Tibial artery (tissue), 4 donors: Measurements from ENCODE around the gene PCBP3.

Experiments
- DNase-seq, 2 donors: peaks; one replicate each; pipeline ENCODE4 v3.0.0-alpha.2; 2019
- H3K27ac ChIP-seq, 2 donors: fragments of 200-600 bp; sonication (generic) in 1 of 2; 1 replicate in 1 of 2; 2 replicates in 1 of 2; pipeline ENCODE4 v1.5.1; 2018 to 2019; ENCODE audit warnings: mild to moderate bottlenecking in 1 of 2
- H3K27me3 ChIP-seq, 2 donors: fragments of 200-600 bp; sonication (generic) in 1 of 2; one replicate each; pipeline versions ENCODE4 v1.5.1 to v1.6.0; 2016 to 2019
- H3K36me3 ChIP-seq, 3 donors: fragments of 200-600 bp; sonication (generic) in 2 of 3; one replicate each; pipeline ENCODE4 v1.5.1; 2016 to 2019; ENCODE audit warnings: mild to moderate bottlenecking in 2 of 3
- H3K4me1 ChIP-seq, 4 donors: fragments of 200-600 bp; sonication (generic) in 2 of 4; 1 replicate in 3 of 4; 2 replicates in 1 of 4; pipeline ENCODE4 v1.5.1; 2016 to 2019
- H3K4me3 ChIP-seq, 2 donors: fragments of 200-600 bp; sonication (generic) in 1 of 2; 1 replicate in 1 of 2; 2 replicates in 1 of 2; pipeline ENCODE4 v1.5.1; 2018 to 2019; ENCODE audit warnings: mild to moderate bottlenecking in 2 of 2
- H3K9me3 ChIP-seq, 3 donors: fragments of 200-600 bp; sonication (generic) in 1 of 3; one replicate each; pipeline ENCODE4 v1.5.1; 2016 to 2019
- CTCF ChIP-seq, 2 experiments: fragments of 200-600 bp in 1 of 2; fragments of 450-650 bp in 1 of 2; IDR thresholded peaks; one replicate each; pipeline ENCODE4 v1.5.1; 2017 to 2019; ENCODE audit warnings: antibody characterized with exemption in 2 of 2, mild to moderate bottlenecking in 1 of 2, moderate library complexity in 1 of 2
- intact Hi-C: fragments of 100-400 bp; cut with DNase I; formaldehyde crosslinking; loops from one replicate; pipeline ENCODE4 v1.15.0; 2023; ENCODE audit warnings: low total_unique reads

PCBP3 gene

DNA sequence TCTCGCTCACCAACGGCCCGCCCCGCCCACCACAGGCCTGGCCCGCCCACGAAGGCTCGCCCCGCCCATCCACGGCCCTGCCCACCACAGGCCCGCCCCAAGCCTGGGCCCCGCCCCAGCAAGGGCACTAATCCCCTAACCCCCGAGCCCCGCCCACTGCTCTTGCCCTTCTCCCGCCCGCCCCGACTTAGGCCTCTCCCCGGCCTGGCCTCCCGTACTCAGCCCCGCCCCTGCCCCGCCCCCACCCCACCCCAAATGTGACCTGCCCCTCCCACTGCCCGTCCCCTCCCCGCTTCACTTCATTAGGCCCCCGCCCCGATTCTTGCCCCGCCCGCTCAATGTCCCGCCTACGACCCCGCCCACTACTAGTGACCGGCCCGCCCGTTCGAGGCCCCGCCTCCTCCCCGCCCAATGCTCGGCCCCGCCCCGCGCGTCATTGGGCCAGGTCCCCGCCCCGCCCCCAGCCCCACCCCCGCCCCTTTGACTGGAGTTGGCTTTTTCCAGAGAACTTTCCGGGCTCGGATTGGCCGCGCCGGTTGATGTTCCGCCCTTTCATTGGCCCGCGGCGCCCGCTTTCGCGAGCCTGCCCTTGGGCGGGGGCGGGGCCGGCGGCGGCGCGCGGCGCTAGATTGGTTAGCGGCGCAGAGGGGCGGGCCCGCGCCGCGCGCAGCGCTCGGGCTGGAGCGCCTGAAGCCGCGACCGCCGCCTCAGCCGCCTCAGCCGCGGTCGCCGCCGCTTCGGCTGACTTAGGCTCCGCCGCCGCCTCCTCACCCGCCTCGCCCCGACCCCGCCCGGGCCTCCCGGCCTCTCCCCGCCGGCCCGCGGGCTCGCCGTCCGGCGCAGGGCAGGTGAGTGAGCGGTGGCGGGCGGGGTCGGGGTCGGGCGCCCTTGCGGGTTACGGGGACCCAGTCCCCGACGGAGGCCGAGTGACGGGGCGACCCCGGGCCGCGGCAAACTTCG is at the start of gene PCBP3:
PCBP3 (plus strand) TSS at position 705 of the 960 bp plus-strand sequence. CDS start 206,361 bp downstream, outside the sequence.
- no peak for TF ChIP-seq CTCF (IDR thresholded peaks at IDR 0.05)
- intact Hi-C loops, result no loop called here
- DNase-seq, result peak; percentile 89 to 94

DNA sequence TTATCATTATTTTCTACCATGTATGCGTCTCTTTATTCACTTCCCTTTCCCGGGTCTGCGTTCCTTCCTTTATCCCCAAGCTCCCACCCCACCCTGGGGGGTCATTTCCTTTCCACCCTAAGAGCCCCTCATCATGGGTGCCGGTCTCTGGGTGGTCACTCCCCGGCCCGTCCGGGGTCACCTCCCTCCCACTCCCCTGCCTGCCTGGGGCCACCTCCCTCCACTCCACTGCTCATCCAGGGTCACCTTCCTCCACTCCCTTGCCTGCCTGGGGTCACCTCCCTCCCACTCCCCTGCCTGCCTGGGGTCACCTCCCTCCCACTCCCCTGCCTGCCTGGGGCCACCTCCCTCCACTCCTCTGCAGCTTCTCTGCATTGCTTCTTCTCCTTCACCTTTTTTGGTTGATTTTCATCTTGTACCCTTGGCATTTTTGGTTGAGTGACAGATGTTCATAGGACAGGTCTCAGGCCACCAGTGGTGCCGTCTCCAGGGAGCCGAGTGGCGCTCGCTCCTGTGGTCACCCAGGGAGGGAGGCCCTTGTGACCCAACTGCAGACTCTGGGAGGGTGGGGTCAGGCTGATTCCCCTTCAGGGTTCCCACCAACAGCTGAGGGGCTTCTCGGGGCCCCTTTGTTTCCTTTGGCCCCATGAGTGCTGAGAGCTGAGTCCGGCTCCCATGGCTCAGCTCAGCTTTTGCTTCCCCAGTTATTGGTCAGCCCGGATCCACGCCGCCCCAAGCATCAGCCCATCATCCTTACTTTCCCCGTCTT is 48.6 kb upstream of the PCBP3 start:
- no peaks in the 10 kb centered on the region for H3K36me3 ChIP-seq
- H3K27ac ChIP-seq, result no peak overlapping the region
- peaks cover 0 to 16% (median 8%) of the 10 kb centered on the region in 4 donors for H3K4me1 ChIP-seq
- peaks cover 0 to 82% of the 10 kb centered on the region in 2 donors for H3K27me3 ChIP-seq
- no peak for TF ChIP-seq CTCF (IDR thresholded peaks at IDR 0.05)
- intact Hi-C loops, result loop anchor here (5.0 kb wide), 1 partner anchor 38 kb away; no protein-coding TSS in a partner anchor
- no peak for DNase-seq
- H3K4me3 ChIP-seq, result no peak overlapping the region
- no peaks in the 10 kb centered on the region for H3K9me3 ChIP-seq

More for the DNA sequence above, at the start of gene PCBP3:
- Histone ChIP-seq H3K9me3 (no peaks in the 10 kb centered on the region), H3K27me3 (peaks cover 0 to 81% of the 10 kb centered on the region in 2 donors), H3K4me3 (peak within 1 kb of the TSS; percentile 43 to 54), H3K4me1 (peaks cover 0 to 31% (median 11%) of the 10 kb centered on the region in 4 donors), H3K36me3 (no peaks in the 10 kb centered on the region), H3K27ac (no peak within 1 kb of the TSS)

- Histone ChIP-seq H3K4me3 (no peak overlapping the region), H3K9me3 (no peaks in the 10 kb centered on the region), H3K27me3 (peaks cover 0 to 76% of the 10 kb centered on the region in 2 donors), H3K27ac (no peak overlapping the region), H3K4me1 (peaks cover 0 to 8% (median 2%) of the 10 kb centered on the region in 4 donors), H3K36me3 (no peaks in the 10 kb centered on the region)
- no peak for DNase-seq
- intact Hi-C loops, result loop anchor here (5.0 kb wide), 1 partner anchor 38 kb away; no protein-coding TSS in a partner anchor
- TF ChIP-seq CTCF (IDR thresholded peaks at IDR 0.05), result no peak
Observed at GRCh38 chr21:45595574-45596295, 47.8 kb upstream of the PCBP3 start.

GRCh38 chr21:45596704-45597318 is 46.7 kb upstream of the PCBP3 start:
- no peaks in the 10 kb centered on the region for H3K36me3 ChIP-seq
- peaks cover 0 to 71% of the 10 kb centered on the region in 2 donors for H3K27me3 ChIP-seq
- no peaks in the 10 kb centered on the region for H3K9me3 ChIP-seq
- H3K4me1 ChIP-seq, result peaks cover 0 to 5% (median 0%) of the 10 kb centered on the region in 4 donors
- no peak overlapping the region for H3K27ac ChIP-seq
- intact Hi-C loops, result loop anchor here (5.0 kb wide), 1 partner anchor 40 kb away; no protein-coding TSS in a partner anchor
- H3K4me3 ChIP-seq, result no peak overlapping the region
- peak; percentile 63 to 68 for TF ChIP-seq CTCF (IDR thresholded peaks at IDR 0.05)
- peak; percentile 44 to 74 for DNase-seq
